ENCODE measurements around the gene DAB2IP. TPM values are rescaled to one million over a fixed set of nuclear protein-coding genes. Genes with fewer than 3 reads are reported as not detected.

DAB2IP gene
- total RNA-seq, 1 experiment from 2014 or later = 31.0 TPM

DNA sequence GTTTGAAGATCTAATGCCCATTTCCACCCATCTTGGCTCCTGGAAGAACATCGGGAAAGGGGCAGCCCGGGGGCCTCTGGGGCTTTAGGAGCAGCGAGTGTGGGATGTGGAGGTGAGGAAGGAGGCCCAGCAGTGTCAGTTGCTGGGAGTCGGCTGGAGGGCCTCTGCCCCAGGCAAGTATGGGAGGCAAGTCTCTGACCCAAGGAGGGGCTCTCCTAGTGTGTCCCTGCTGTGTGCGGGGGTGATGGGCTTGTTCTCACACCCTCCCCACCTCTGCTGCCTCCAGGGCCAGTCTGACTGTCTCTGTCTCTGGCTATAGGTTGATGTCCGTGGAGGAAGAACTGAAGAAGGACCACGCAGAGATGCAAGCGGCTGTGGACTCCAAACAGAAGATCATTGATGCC is 129.7 kb downstream of the DAB2IP start:
- no peak for TF ChIP-seq FOSL1 (IDR thresholded peaks at IDR 0.05; ENCODE audit: low read depth)
- TF ChIP-seq, protein P1, sequence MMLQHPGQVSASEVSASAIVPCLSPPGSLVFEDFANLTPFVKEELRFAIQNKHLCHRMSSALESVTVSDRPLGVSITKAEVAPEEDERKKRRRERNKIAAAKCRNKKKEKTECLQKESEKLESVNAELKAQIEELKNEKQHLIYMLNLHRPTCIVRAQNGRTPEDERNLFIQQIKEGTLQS (IDR thresholded peaks at IDR 0.05) = no peak
- no peak for TF ChIP-seq EZH2 (IDR thresholded peaks at IDR 0.05)
- TF ChIP-seq, protein P2, sequence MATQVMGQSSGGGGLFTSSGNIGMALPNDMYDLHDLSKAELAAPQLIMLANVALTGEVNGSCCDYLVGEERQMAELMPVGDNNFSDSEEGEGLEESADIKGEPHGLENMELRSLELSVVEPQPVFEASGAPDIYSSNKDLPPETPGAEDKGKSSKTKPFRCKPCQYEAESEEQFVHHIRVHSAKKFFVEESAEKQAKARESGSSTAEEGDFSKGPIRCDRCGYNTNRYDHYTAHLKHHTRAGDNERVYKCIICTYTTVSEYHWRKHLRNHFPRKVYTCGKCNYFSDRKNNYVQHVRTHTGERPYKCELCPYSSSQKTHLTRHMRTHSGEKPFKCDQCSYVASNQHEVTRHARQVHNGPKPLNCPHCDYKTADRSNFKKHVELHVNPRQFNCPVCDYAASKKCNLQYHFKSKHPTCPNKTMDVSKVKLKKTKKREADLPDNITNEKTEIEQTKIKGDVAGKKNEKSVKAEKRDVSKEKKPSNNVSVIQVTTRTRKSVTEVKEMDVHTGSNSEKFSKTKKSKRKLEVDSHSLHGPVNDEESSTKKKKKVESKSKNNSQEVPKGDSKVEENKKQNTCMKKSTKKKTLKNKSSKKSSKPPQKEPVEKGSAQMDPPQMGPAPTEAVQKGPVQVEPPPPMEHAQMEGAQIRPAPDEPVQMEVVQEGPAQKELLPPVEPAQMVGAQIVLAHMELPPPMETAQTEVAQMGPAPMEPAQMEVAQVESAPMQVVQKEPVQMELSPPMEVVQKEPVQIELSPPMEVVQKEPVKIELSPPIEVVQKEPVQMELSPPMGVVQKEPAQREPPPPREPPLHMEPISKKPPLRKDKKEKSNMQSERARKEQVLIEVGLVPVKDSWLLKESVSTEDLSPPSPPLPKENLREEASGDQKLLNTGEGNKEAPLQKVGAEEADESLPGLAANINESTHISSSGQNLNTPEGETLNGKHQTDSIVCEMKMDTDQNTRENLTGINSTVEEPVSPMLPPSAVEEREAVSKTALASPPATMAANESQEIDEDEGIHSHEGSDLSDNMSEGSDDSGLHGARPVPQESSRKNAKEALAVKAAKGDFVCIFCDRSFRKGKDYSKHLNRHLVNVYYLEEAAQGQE (IDR thresholded peaks at IDR 0.05; ENCODE audit: low read depth) = no peak
- no peak for TF ChIP-seq ZFX (IDR thresholded peaks at IDR 0.05)
- TF ChIP-seq, protein P3, sequence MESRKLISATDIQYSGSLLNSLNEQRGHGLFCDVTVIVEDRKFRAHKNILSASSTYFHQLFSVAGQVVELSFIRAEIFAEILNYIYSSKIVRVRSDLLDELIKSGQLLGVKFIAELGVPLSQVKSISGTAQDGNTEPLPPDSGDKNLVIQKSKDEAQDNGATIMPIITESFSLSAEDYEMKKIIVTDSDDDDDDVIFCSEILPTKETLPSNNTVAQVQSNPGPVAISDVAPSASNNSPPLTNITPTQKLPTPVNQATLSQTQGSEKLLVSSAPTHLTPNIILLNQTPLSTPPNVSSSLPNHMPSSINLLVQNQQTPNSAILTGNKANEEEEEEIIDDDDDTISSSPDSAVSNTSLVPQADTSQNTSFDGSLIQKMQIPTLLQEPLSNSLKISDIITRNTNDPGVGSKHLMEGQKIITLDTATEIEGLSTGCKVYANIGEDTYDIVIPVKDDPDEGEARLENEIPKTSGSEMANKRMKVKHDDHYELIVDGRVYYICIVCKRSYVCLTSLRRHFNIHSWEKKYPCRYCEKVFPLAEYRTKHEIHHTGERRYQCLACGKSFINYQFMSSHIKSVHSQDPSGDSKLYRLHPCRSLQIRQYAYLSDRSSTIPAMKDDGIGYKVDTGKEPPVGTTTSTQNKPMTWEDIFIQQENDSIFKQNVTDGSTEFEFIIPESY (IDR thresholded peaks at IDR 0.05; ENCODE audit: extremely low read depth, insufficient replicate concordance, low read length) = no peak
- POLR2A ChIA-PET = no interaction called here
- Histone ChIP-seq H3K9me2 (ENCODE audit: insufficient read depth) (no peaks in the 10 kb centered on the region), H3K4me2 (ENCODE audit: low read length) (no peak overlapping the region), H3K36me3 (ENCODE audit: control insufficient read depth in 1 of 2, insufficient read depth in 2 of 2, low read length in 2 of 2) (no peaks in the 10 kb centered on the region; a peak in 2 of 4 replicates), H3K9me3 (ENCODE audit: control insufficient read depth in 1 of 2, insufficient read depth in 1 of 2, low read depth in 1 of 2, low read length in 2 of 2) (no peaks in the 10 kb centered on the region), H4K20me1 (ENCODE audit: insufficient read depth) (no peaks in the 10 kb centered on the region), H2AFZ (ENCODE audit: low read depth, low read length, poor library complexity, severe bottlenecking) (no peak overlapping the region), H3K9ac (ENCODE audit: low read length) (no peak overlapping the region), H3K4me1 (ENCODE audit: control insufficient read depth in 1 of 2, insufficient read depth in 2 of 2, low read length in 2 of 2) (no peaks in the 10 kb centered on the region), H3K27me3 (ENCODE audit: insufficient read depth, low read length) (no peaks in the 10 kb centered on the region), H3K27ac (ENCODE audit: low read depth, low read length) (no peak overlapping the region), H3K4me3 (replicated peaks in 1 of 2; ENCODE audit: low read depth in 1 of 2, low read length in 2 of 2) (no peak overlapping the region), H3K79me2 (ENCODE audit: insufficient read depth, low read length) (no peaks in the 10 kb centered on the region)
- RAD21 ChIA-PET (ENCODE audit: low non-redundant PET in 1 of 2, low total read pairs in 2 of 2, uncharacterized antibody in 2 of 2, unreplicated experiment in 2 of 2) = no interaction called here
- intact Hi-C loops (cut with micrococcal nuclease) = no loop called here
- CTCF ChIA-PET = no interaction called here
- no peak for DNase-seq (ENCODE audit: low read depth, low spot score)
- no TSS peak for BruUV-seq (replicated peaks)
- no peak for ATAC-seq

Data from HCT116 (cell line).